Breast epithelium (tissue), 3 donors: ENCODE results near the gene LBP.

Experiments
- CTCF ChIP-seq, 3 donors: fragments of 450-650 bp; IDR thresholded peaks; one replicate each; pipeline ENCODE4 v1.5.1; 2016 to 2017; ENCODE audit warnings: antibody characterized with exemption in 3 of 3, mild to moderate bottlenecking in 3 of 3, moderate library complexity in 3 of 3
- POLR2AphosphoS5 ChIP-seq, 3 donors: sonication (generic); formaldehyde crosslinking; IDR thresholded peaks; one replicate each; pipeline ENCODE4 v1.6.1; 2017; ENCODE audit warnings: antibody characterized with exemption in 3 of 3

DNA sequence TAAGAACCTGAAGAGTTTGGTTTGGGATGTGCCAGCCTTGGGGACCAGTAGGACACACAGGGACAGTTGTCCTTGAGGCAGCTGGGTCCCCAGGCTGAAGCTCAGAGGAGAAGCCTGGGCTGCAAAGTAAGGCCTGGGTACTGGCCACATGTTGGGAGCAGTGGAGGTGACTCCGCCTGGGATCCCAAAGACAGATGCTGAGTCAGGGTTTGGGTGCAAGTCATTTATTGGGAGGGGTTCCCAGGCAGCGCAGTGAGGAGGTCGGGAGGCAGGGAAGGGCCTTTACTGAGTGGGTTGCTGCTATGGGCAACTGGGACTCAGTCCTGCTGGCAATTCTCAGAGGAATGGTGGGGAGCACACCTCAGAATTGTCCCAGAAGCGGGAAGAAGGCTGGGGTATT is 29.9 kb upstream of the LBP start:
- no peak for TF ChIP-seq POLR2AphosphoS5 (IDR thresholded peaks at IDR 0.05)
- TF ChIP-seq CTCF (IDR thresholded peaks at IDR 0.05), result no peak
